Measurements from ENCODE around the gene LLGL2.

The LLGL2 gene

GRCh38 chr17:75512926-75513640, 12.4 kb upstream of the LLGL2 start:
- DNase-seq (ENCODE audit: extremely low read depth, insufficient read length) = no peak
- H3K4me3 ChIP-seq (replicated peaks; ENCODE audit: low read depth, low read length) = no peak overlapping the region
- H3K27me3 ChIP-seq (replicated peaks; ENCODE audit: control insufficient read depth, insufficient read depth, low read length) = no peaks in the 10 kb centered on the region; the same call in 1 of the 2 replicates
- no peaks in the 10 kb centered on the region for H3K36me3 ChIP-seq (ENCODE audit: control insufficient read depth, insufficient read depth, low read length)
- no peak for TF ChIP-seq CTCF (IDR thresholded peaks at IDR 0.05; ENCODE audit: insufficient read depth, low read length, poor library complexity, severe bottlenecking)

GRCh38 chr17:75513641-75514000, 11.9 kb upstream of the LLGL2 start:
- Histone ChIP-seq H3K4me3 (replicated peaks; ENCODE audit: low read depth, low read length) (no peak overlapping the region), H3K27me3 (replicated peaks; ENCODE audit: control insufficient read depth, insufficient read depth, low read length) (no peaks in the 10 kb centered on the region; the same call in 1 of the 2 replicates), H3K36me3 (ENCODE audit: control insufficient read depth, insufficient read depth, low read length) (no peaks in the 10 kb centered on the region)
- DNase-seq (ENCODE audit: extremely low read depth, insufficient read length) = no peak
- TF ChIP-seq CTCF (IDR thresholded peaks at IDR 0.05; ENCODE audit: insufficient read depth, low read length, poor library complexity, severe bottlenecking) = no peak

- no peak for DNase-seq (ENCODE audit: extremely low read depth, insufficient read length)
- peak overlapping the region; percentile 68 for H3K4me3 ChIP-seq (replicated peaks; ENCODE audit: low read depth, low read length)
- H3K27me3 ChIP-seq (replicated peaks; ENCODE audit: control insufficient read depth, insufficient read depth, low read length) = no peaks in the 10 kb centered on the region; the same call in 1 of the 2 replicates
- peaks cover 2% of the 10 kb centered on the region for H3K36me3 ChIP-seq (ENCODE audit: control insufficient read depth, insufficient read depth, low read length)
- TF ChIP-seq CTCF (IDR thresholded peaks at IDR 0.05; ENCODE audit: insufficient read depth, low read length, poor library complexity, severe bottlenecking) = no peak
These were observed 11.1 kb upstream of the LLGL2 start for GRCh38 chr17:75514299-75514918.

- no peak for TF ChIP-seq CTCF (IDR thresholded peaks at IDR 0.05; ENCODE audit: insufficient read depth, low read length, poor library complexity, severe bottlenecking)
- no peaks in the 10 kb centered on the region; the same call in 1 of the 2 replicates for H3K27me3 ChIP-seq (replicated peaks; ENCODE audit: control insufficient read depth, insufficient read depth, low read length)
- peaks cover 2% of the 10 kb centered on the region for H3K36me3 ChIP-seq (ENCODE audit: control insufficient read depth, insufficient read depth, low read length)
- peak overlapping the region; percentile 68 for H3K4me3 ChIP-seq (replicated peaks; ENCODE audit: low read depth, low read length)
- DNase-seq (ENCODE audit: extremely low read depth, insufficient read length) = no peak
These were observed 10.5 kb upstream of the LLGL2 start for GRCh38 chr17:75514919-75515495.

GRCh38 chr17:75515496-75516254, 9.8 kb upstream of the LLGL2 start, which contains the start of gene CASKIN2:
TSS of gene CASKIN2 (minus strand) at chr17:75515537. CDS start at chr17:75513804, 1,733 bp downstream.
- TF ChIP-seq CTCF (IDR thresholded peaks at IDR 0.05; ENCODE audit: insufficient read depth, low read length, poor library complexity, severe bottlenecking) = peak; percentile 88
- peak; percentile 83 for DNase-seq (ENCODE audit: extremely low read depth, insufficient read length)
- Histone ChIP-seq H3K36me3 (ENCODE audit: control insufficient read depth, insufficient read depth, low read length) (peaks cover 2% of the 10 kb centered on the region), H3K4me3 (replicated peaks; ENCODE audit: low read depth, low read length) (peak within 1 kb of the TSS; percentile 68), H3K27me3 (replicated peaks; ENCODE audit: control insufficient read depth, insufficient read depth, low read length) (no peaks in the 10 kb centered on the region; the same call in 1 of the 2 replicates)
